IgD-negative memory B cell (primary cell): Measurements from ENCODE around the gene CUL9. TPM values are rescaled to one million over a fixed set of nuclear protein-coding genes. Genes with fewer than 3 reads are reported as not detected.

Experiments
- H3K27ac Mint-ChIP-seq, 3 donors: one replicate each; pipeline ENCODE4 v1.8.0; 2020 to 2022; ENCODE audit warnings: mild to moderate bottlenecking in 3 of 3, mixed read lengths in 3 of 3, moderate library complexity in 1 of 3
- H3K27me3 Mint-ChIP-seq: one replicate; pipeline ENCODE4 v1.8.0; 2021; ENCODE audit warnings: mixed read lengths
- H3K36me3 Mint-ChIP-seq: one replicate; pipeline ENCODE4 v1.8.0; 2020; ENCODE audit warnings: mild to moderate bottlenecking, mixed read lengths
- H3K4me1 Mint-ChIP-seq, 3 donors: one replicate each; pipeline ENCODE4 v1.8.0; 2020 to 2022; ENCODE audit warnings: mixed read lengths in 3 of 3, mild to moderate bottlenecking in 1 of 3
- H3K4me3 Mint-ChIP-seq, 4 donors: one replicate each; pipeline ENCODE4 v1.8.0; 2020 to 2022; ENCODE audit warnings: mild to moderate bottlenecking in 4 of 4, mixed read lengths in 4 of 4, moderate library complexity in 3 of 4
- H3K9me3 Mint-ChIP-seq, 3 donors: one replicate each; pipeline ENCODE4 v1.8.0; 2020 to 2021; ENCODE audit warnings: mixed read lengths in 3 of 3, mild to moderate bottlenecking in 1 of 3
- polyA plus RNA-seq: library from polyadenylated mRNA; unstranded; fragments of 300-500 nt; fragmentation: Illumina TruSeq; gene quantifications from one replicate; pipeline ENCODE4 v1.2.3, GENCODE V29; 2021

The CUL9 gene
- polyA plus RNA-seq, 1 donor from 2014 or later = 13.1 TPM

GRCh38 chr6:43202451-43202850, 20.5 kb downstream of the CUL9 start:
- Mint-ChIP-seq H3K27me3 (no peaks in the 10 kb centered on the region), H3K27ac (peak overlapping the region in 1 of 3 donors; percentile 79), H3K36me3 (no peaks in the 10 kb centered on the region), H3K4me3 (no peak overlapping the region), H3K9me3 (no peaks in the 10 kb centered on the region), H3K4me1 (no peaks in the 10 kb centered on the region)

GRCh38 chr6:43203029-43203717, 21.2 kb downstream of the CUL9 start:
- Mint-ChIP-seq H3K4me3 (no peak overlapping the region), H3K27ac (no peak overlapping the region), H3K4me1 (no peaks in the 10 kb centered on the region), H3K36me3 (no peaks in the 10 kb centered on the region), H3K9me3 (no peaks in the 10 kb centered on the region), H3K27me3 (no peaks in the 10 kb centered on the region)

DNA sequence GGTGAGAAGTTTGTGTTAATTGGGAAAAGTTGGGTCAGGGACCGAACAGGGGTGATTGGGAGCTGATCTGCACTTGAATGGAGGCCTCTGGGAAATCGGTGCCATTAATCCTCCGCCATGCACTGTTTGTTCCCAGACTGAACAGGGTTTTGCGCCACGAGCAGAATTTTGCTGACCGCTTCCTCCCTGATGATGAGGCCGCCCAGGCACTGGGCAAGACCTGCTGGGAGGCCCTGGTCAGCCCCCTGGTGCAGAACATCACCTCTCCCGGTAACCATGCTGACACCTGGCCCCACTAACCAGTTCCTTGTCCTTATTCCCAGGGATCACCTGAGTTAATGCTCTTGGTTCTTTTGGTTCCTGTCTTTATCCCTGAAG, 21.7 kb downstream of the CUL9 start:
- no peaks in the 10 kb centered on the region for H3K27me3 Mint-ChIP-seq
- no peak overlapping the region for H3K4me3 Mint-ChIP-seq
- H3K4me1 Mint-ChIP-seq = no peaks in the 10 kb centered on the region
- H3K9me3 Mint-ChIP-seq = no peaks in the 10 kb centered on the region
- H3K27ac Mint-ChIP-seq = no peak overlapping the region
- H3K36me3 Mint-ChIP-seq = no peaks in the 10 kb centered on the region

DNA sequence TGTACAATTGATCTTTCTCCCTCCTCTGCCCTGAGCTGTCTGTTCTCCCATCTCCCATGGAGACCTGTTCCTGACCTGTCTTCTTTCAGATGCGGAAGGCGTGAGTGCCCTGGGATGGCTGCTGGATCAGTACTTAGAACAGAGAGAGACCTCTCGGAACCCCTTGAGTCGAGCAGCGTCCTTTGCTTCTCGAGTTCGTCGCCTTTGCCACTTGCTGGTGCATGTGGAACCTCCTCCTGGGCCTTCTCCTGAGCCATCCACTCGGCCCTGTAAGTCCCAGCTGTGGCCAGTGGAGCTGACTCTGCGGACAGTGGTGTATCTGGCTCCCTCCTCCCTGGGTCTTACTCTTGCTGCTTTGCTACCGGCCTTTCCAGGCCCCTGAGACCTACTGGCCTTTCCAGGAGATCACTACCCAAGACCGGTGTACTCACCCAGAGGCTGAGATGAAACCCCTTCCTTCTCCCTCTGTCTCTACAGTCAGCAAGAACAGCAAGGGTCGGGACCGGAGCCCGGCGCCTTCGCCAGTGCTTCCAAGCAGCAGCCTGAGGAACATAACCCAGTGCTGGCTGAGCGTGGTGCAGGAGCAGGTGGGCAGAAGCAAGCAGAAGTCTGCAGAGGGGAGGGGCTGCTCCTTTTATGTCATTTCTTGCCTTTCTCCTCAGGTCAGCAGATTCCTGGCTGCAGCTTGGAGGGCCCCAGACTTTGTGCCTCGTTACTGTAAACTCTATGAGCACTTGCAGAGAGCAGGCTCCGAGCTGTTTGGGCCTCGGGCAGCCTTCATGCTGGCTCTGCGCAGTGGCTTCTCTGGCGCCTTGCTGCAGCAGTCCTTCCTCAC, 22.5 kb downstream of the CUL9 start:
- Mint-ChIP-seq H3K27me3 (no peaks in the 10 kb centered on the region), H3K27ac (no peak overlapping the region), H3K36me3 (no peaks in the 10 kb centered on the region), H3K4me1 (no peaks in the 10 kb centered on the region), H3K9me3 (no peaks in the 10 kb centered on the region), H3K4me3 (no peak overlapping the region)

GRCh38 chr6:43205849-43206248, 23.9 kb downstream of the CUL9 start:
- H3K27me3 Mint-ChIP-seq = no peaks in the 10 kb centered on the region
- H3K36me3 Mint-ChIP-seq = peaks cover 2% of the 10 kb centered on the region
- H3K4me3 Mint-ChIP-seq = peak overlapping the region in 1 of 4 donors; percentile 65
- no peak overlapping the region for H3K27ac Mint-ChIP-seq
- no peaks in the 10 kb centered on the region for H3K4me1 Mint-ChIP-seq
- H3K9me3 Mint-ChIP-seq = no peaks in the 10 kb centered on the region

- no peak overlapping the region for H3K4me3 Mint-ChIP-seq
- peaks cover 2% of the 10 kb centered on the region for H3K36me3 Mint-ChIP-seq
- H3K27ac Mint-ChIP-seq = peak overlapping the region in 1 of 3 donors; percentile 12
- H3K9me3 Mint-ChIP-seq = no peaks in the 10 kb centered on the region
- no peaks in the 10 kb centered on the region for H3K27me3 Mint-ChIP-seq
- H3K4me1 Mint-ChIP-seq = no peaks in the 10 kb centered on the region
These were observed 25.3 kb downstream of the CUL9 start for GRCh38 chr6:43207286-43207685.

- Mint-ChIP-seq H3K27ac (no peak overlapping the region), H3K4me3 (no peak overlapping the region), H3K9me3 (no peaks in the 10 kb centered on the region), H3K36me3 (peaks cover 6% of the 10 kb centered on the region), H3K4me1 (no peaks in the 10 kb centered on the region), H3K27me3 (no peaks in the 10 kb centered on the region)
These were observed 30.0 kb downstream of the CUL9 start for GRCh38 chr6:43211955-43212354.

DNA sequence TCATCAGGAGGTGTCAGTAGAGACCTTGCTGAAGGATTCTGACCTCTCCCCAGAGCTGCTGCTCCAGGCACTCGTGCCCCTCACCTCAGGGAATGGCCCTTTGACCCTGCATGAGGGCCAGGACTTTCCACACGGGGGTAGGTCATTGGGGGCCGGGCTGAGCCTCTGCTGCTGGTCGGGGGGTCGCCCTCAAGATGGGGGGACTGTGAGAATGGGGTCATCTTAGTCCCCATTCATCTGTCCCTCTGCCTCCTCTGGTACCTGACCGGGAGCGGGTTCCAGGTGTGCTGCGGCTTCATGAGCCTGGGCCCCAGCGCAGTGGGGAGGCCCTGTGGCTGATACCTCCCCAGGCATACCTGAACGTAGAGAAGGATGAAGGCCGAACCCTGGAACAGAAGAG, 31.4 kb downstream of the CUL9 start:
- Mint-ChIP-seq H3K27ac (no peak overlapping the region), H3K4me1 (peaks cover 0 to 5% (median 0%) of the 10 kb centered on the region in 3 donors), H3K4me3 (no peak overlapping the region), H3K36me3 (peaks cover 6% of the 10 kb centered on the region), H3K27me3 (no peaks in the 10 kb centered on the region), H3K9me3 (no peaks in the 10 kb centered on the region)

DNA sequence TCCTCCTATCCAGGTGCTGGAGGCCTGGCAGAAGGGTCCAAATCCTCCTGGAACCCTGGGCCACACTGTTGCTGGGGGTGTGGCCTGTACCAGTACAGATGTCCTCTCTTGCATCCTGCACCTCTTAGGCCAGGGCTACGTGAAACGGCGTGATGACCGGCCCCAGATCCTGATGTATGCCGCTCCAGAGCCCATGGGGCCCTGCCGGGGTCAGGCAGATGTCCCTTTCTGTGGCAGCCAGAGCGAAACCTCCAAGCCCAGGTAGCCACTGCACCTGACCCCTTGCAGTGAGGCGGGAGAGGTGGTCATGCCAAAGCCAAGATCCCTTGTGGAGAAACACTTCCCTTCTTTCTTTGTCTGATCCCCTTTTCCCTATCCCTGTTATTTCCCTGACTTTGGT, 33.1 kb downstream of the CUL9 start:
- H3K4me3 Mint-ChIP-seq = no peak overlapping the region
- no peaks in the 10 kb centered on the region for H3K9me3 Mint-ChIP-seq
- H3K4me1 Mint-ChIP-seq = peaks cover 0 to 5% (median 0%) of the 10 kb centered on the region in 3 donors
- peaks cover 6% of the 10 kb centered on the region for H3K36me3 Mint-ChIP-seq
- H3K27me3 Mint-ChIP-seq = no peaks in the 10 kb centered on the region
- no peak overlapping the region for H3K27ac Mint-ChIP-seq

DNA sequence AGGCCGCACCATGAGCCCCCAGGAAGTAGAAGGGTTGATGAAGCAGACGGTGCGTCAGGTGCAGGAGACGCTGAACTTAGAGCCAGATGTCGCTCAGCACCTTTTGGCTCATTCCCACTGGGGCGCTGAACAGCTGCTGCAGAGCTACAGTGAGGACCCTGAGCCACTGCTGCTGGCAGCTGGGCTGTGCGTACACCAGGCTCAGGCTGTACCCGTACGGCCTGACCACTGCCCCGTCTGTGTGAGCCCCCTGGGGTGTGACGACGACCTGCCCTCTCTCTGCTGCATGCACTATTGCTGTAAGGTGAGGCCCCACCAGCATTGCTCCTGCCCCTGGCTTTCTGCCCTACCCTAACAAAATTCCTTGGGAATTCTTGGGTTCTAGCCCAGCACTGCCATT, 34.2 kb downstream of the CUL9 start:
- H3K27me3 Mint-ChIP-seq = no peaks in the 10 kb centered on the region
- no peak overlapping the region for H3K27ac Mint-ChIP-seq
- no peak overlapping the region for H3K4me3 Mint-ChIP-seq
- no peaks in the 10 kb centered on the region for H3K9me3 Mint-ChIP-seq
- peaks cover 4% of the 10 kb centered on the region for H3K36me3 Mint-ChIP-seq
- peaks cover 0 to 5% (median 2%) of the 10 kb centered on the region in 3 donors for H3K4me1 Mint-ChIP-seq

DNA sequence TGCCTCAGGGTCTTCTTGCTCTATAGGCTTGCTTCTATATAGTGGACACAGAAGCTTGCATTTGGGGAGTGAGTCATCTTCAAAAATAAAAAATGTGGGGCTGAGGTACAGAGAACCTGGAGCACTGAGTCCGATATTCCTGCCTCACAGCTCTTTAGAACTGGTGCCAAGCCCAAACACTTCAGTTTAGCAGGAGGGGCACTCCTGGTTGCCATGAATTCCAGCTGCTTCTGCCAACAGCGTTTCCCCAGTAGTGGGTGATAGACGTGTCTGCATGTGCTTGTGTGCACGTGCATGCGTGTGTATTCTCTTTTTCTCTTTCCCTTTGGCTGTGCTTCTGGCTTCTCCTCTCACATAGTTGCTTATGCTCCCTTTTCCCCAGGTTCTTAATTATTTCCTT, 35.4 kb downstream of the CUL9 start:
- Mint-ChIP-seq H3K36me3 (peaks cover 5% of the 10 kb centered on the region), H3K27ac (no peak overlapping the region), H3K9me3 (no peaks in the 10 kb centered on the region), H3K4me3 (no peak overlapping the region), H3K27me3 (no peaks in the 10 kb centered on the region), H3K4me1 (peaks cover 4 to 5% (median 5%) of the 10 kb centered on the region in 3 donors)

- Mint-ChIP-seq H3K27ac (peak overlapping the region in 1 of 3 donors; percentile 5), H3K4me1 (peaks cover 11 to 14% (median 13%) of the 10 kb centered on the region in 3 donors), H3K27me3 (no peaks in the 10 kb centered on the region), H3K36me3 (peaks cover 7% of the 10 kb centered on the region), H3K9me3 (no peaks in the 10 kb centered on the region), H3K4me3 (peak overlapping the region in 1 of 4 donors; percentile 48)
These were observed 37.1 kb downstream of the CUL9 start for GRCh38 chr6:43219119-43219518.

DNA sequence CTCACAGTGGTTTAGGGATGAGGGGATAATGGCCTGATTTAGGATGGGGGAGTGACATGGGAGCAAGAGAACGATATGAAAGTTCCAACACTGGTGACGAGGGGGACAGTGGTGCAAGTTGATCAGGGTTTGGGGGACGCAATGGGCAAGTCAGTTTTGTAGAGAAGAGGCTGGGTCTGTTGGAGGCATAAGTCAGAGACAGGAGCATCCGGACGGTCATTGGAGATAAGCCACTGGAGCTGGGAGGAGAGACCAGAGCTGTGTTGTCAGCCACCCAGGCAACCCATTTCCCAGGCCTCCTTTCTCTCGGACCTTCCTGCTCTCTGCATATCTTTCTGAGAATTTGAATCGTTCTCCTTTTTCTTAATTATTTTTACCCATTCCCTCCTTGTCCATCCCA, 37.8 kb downstream of the CUL9 start:
- Mint-ChIP-seq H3K9me3 (no peaks in the 10 kb centered on the region), H3K36me3 (peaks cover 7% of the 10 kb centered on the region), H3K4me3 (peak overlapping the region in 1 of 4 donors; percentile 48)

GRCh38 chr6:43220439-43220951, 38.5 kb downstream of the CUL9 start:
- Mint-ChIP-seq H3K27me3 (peaks cover 2% of the 10 kb centered on the region), H3K4me3 (no peak overlapping the region), H3K36me3 (peaks cover 7% of the 10 kb centered on the region), H3K9me3 (no peaks in the 10 kb centered on the region), H3K4me1 (peaks cover 19 to 22% (median 19%) of the 10 kb centered on the region in 3 donors), H3K27ac (no peak overlapping the region)

More for the DNA sequence above, 37.8 kb downstream of the CUL9 start:
- Mint-ChIP-seq H3K27me3 (peaks cover 2% of the 10 kb centered on the region), H3K27ac (peak overlapping the region in 1 of 3 donors; percentile 5), H3K4me1 (peaks cover 17 to 19% (median 19%) of the 10 kb centered on the region in 3 donors)
